GM19328 (cell line): Measurements from ENCODE around the gene ROBO2.

Experiments
- ATAC-seq: cut with Tn5 transposase; IDR thresholded peaks from one replicate; pipeline ENCODE4 v1.9.1; 2021; ENCODE audit warnings: mild to moderate bottlenecking, moderate library complexity; ENCODE audit not compliant: unreplicated experiment

Gene ROBO2

GRCh38 chr3:77039606-77040171 lies at the start of gene ROBO2:
Gene ROBO2, plus strand, starts transcription at chr3:77040099. Its CDS starts 687 bp downstream, at chr3:77040786.
- ATAC-seq, result no peak

- ATAC-seq, result no peak
Observed at GRCh38 chr3:76990606-76991005, 49.3 kb upstream of the ROBO2 start.

- no peak for ATAC-seq
Observed at GRCh38 chr3:76991165-76991564, 48.7 kb upstream of the ROBO2 start.

DNA sequence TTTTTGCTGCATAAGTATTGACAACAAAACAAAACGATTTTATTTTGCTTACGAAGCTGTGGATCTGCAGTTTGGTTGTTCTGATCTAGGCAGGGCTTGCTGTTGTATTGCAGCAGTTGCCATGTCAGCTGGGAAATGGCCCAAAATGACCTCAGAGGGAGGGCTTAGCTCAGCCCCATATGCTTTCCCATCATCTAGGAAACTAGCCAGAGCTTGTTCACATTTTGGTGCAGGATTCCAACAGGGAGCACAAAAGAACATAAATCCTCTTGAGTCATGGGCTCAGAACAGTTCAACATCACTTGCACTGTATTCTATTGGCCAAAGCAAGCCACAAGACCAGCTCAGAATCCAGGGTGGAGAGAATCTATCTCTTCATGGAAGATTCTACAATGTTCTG lies 42.2 kb upstream of the ROBO2 start:
- ATAC-seq, result no peak

DNA sequence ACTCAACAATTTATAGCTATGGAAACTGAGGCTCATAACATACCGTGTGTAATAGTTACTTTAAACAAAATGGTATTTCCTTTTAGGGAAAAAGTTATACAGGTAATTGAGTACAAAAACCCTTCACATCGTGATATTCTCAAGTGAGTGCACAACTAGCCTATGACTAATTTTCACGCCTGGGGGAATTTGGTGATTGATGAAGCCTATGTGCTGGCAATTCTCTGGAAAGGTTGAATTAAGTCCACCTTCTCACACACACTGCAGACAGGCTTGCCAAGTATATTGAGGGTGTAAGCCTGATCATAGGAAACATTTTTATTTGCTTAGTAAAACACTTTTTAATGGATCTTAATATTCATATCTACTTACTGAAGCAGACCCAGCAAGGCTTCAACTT lies 41.3 kb upstream of the ROBO2 start:
- no peak for ATAC-seq

DNA sequence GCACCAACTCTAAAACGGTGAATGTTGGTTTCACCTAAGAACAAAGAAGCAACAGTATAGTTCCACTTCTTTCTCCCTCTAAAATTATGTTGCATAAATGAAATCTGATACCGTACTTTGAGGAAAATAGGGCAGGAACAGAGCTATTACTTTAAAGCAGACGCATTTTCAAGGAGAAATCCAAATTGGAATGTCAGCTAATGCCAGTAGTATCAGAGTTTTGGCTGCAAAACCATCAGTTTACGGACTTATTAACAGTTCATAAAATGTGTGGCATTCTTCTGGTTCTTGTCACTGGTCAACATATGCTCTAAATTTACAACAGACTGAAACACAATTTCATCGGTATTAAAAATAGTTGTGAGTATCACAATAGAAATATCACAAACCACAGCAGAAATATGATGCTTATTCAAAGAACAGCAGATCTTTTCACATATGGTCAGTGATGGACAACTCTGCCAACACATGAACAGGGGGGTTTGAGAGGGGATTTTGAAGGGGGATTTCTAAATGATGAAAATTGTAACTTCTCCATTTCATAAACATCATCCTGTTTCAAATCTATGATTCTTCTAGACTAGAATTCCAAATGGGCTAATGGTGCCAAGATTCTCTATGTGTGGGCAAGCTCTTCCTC lies 38.7 kb upstream of the ROBO2 start:
- no peak for ATAC-seq

GRCh38 chr3:77014226-77014625 lies 25.7 kb upstream of the ROBO2 start:
- ATAC-seq, result no peak

DNA sequence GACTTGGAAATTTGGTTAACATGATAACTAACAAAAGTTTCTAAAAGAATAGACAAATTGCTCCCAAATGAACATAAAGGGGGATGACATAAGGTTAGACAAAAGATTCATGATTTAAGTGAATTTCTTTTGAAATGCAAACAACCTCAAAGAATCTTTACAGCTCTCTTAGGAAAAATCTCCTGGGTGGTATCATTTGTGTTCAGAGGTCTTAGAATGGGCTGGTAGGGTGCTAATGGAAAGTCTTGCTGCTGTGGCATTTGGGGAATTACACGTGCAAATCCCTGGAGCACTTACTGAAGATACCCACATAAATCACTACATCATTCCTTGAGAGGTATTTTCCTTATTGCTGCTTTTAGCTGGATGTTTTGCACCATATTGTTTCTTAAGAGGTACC lies 14.4 kb upstream of the ROBO2 start:
- no peak for ATAC-seq

- ATAC-seq, result no peak
Observed at GRCh38 chr3:77026904-77027634, 12.8 kb upstream of the ROBO2 start.

DNA sequence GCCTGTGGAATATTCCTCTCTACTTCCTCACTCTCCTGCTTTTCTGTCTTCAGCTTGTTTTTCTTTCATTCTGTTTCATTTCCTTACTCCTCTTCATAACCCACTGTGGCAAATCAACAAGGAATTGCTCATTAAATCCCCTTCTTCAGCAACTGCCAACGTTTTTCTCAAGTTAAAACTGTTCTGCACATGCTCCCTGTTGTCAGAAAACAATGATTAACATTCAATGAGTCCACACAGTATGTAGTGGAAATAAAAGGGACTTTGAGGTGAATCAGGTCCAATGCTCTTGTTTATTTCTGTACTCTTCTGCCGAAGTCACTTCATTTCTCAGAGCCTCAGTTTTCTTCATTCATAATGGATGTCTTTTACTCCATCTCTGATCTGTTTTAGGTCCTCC lies 11.9 kb upstream of the ROBO2 start:
- no peak for ATAC-seq

GRCh38 chr3:77038468-77038929 lies 1.4 kb upstream of the ROBO2 start:
- ATAC-seq, result no peak

DNA sequence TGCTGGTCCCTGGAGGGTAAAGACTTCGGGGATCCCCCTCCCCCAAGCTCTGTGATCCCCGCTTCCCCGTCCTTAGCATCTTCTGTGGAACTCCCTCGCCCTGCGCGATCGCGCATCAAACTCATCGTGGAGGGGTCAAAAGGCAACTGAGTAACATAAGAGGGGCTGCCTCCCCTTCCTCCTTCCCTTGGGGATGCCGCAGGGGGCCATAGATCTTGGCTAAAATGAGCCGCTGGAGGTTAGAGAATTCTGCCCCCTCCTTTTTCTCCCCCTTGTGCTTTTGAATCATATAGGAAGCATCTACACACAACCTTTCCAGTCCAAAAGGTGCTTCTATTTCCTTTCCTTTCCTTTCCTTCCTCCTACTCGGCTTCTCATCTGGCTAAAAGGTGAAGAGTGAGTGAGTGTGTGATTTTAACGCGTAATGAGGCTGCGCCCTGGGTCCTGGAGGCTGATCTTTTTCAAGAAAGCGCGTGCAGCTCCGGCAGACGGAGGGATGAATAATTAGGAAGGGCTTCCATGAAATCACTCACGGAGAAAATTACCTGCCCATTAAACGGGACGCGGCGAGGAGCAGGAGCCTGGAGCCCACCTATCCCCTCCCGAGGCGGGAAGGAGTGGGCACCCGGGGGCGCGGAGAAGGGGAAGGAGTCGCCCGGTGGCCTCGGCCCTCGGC lies 831 bp upstream of the ROBO2 start:
- no peak for ATAC-seq

DNA sequence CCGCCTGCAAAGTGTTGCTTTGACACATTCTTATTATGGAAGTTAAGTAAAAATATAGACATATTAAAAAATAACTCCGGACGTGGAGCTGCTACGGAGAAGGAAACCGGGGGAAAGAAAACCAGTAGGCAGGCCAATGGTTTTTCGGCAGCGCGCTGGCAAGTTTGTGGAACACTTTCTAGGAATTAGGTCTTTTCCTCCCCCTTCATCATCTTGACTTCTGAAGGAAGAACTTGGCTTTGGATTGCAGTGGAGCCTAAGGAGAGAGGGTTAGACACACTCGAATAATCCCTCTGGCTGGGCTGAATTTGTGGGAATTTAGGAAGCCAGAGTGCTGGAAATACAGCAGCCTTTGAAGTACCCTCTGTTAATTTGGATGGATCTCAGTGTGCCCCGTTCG lies 317 bp downstream of the ROBO2 start:
- no peak for ATAC-seq

GRCh38 chr3:77040926-77041722 lies 1.2 kb downstream of the ROBO2 start:
- ATAC-seq, result no peak

- ATAC-seq, result no peak
Observed at GRCh38 chr3:77041811-77042210, 1.9 kb downstream of the ROBO2 start.

GRCh38 chr3:77042343-77042742 lies 2.4 kb downstream of the ROBO2 start:
- no peak for ATAC-seq

DNA sequence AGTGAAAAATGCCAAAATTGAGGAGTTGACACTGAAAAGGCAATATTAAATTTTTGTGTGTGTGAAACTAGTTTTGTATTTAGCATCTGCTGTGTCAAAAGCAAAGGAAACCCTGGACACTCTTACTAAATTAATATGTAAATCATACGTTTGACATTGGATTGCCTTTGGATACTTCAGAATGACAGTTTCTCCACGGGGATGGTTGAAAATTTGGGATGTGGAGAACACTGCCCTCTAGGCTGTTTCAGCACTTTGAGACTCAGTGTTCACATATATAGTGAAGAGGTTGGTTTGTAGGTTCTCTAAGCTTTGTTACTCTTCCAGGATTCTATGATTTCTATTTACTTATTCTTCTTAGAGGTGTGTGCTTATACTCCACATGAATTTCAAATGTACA lies 3.0 kb downstream of the ROBO2 start:
- no peak for ATAC-seq

GRCh38 chr3:77045686-77046085 lies 5.8 kb downstream of the ROBO2 start:
- no peak for ATAC-seq

- ATAC-seq, result no peak
Observed at GRCh38 chr3:77048186-77048585, 8.3 kb downstream of the ROBO2 start.

DNA sequence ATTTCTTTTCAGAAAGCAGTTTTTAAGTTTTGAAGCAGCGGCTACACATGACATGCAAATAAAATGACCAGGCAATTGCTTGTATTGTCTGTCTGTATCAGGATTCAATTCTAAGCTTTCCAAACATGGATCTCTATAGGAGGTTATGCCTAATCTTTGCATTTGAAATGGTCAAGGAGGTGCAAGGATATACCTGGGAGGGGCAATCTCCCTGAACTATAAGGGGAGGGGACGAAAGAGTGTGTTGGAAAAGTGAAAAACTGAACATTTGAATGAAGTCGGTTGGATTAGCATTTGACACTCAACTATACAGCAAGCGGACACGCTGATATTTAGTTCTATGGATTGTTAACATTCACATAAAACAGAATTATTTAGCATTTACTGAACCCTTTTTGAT lies 11.7 kb downstream of the ROBO2 start:
- no peak for ATAC-seq

- no peak for ATAC-seq
Observed at GRCh38 chr3:77052051-77052501, 12.2 kb downstream of the ROBO2 start.
